Measurements from ENCODE around the gene TMEM240. TPM values are rescaled to one million over a fixed set of nuclear protein-coding genes. Genes with fewer than 3 reads are reported as not detected.

Gene TMEM240
- total and polyA plus RNA-seq, 4 donors = 0.14 to 0.33 (median 0.33) TPM; not detected in 1

DNA sequence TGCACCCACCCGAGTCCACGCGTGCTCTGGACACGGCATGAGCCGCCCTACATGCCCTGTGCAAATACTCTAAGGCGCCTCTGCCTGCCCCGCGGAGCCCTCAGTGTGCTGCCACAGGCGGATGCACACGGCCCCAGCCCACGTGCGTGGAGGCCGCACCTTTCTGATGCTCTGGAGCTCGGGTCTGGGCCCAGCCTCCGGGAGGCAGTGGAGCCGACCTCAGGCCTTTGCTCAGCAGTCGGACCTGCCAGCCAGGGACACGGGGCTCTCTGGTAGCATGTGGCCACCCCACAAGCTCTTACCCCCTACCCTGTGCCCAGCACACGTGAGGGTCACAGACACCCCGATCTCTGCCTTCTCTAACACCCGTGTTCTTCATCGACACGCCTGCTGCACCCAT, 2.1 kb downstream of the TMEM240 start (continued):
- TF ChIP-seq, protein P1, sequence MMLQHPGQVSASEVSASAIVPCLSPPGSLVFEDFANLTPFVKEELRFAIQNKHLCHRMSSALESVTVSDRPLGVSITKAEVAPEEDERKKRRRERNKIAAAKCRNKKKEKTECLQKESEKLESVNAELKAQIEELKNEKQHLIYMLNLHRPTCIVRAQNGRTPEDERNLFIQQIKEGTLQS (IDR thresholded peaks at IDR 0.05) = no peak

DNA sequence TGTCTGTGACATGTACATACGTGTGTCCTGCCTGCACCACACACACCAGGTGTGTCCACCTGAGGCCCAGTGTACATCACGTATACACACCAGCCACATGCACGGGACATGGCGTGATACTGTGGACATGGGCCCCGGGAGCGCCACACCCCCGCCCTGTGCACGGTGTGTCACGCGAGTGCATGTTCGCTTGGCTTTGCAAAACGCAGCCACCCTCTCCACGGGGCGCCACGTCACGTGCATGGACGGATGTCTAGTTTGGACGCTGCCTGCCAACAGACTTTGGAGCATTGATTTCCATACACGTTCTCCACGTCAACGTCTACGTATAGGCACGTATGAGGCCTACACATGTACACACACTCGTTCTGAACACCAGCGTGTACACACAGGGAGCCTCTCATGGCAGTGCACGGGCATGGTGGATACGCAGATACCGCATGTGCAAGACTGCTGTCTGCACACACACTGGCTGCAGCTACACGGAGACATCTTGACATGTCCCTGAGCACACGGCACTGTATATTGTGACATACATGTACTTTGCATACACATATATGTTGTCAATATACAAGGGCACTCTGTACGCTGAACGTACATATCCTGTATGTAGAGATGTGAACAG, 2.7 kb downstream of the TMEM240 start:
- Histone ChIP-seq H3K4me3 (ENCODE audit: low read depth in 1 of 3, low read length in 3 of 3) (no peak overlapping the region), H3K9me3 (ENCODE audit: control insufficient read depth in 4 of 4, low read length in 3 of 4) (no peaks in the 10 kb centered on the region), H3K36me3 (ENCODE audit: control insufficient read depth in 4 of 4, insufficient read depth in 3 of 4, low read depth in 1 of 4, low read length in 3 of 4) (peaks cover 0 to 11% (median 1%) of the 10 kb centered on the region in 4 donors), H3K4me1 (ENCODE audit: control insufficient read depth in 4 of 4, insufficient read depth in 4 of 4, low read length in 3 of 4) (peaks cover 0 to 7% (median 5%) of the 10 kb centered on the region in 4 donors), H3K27me3 (ENCODE audit: control insufficient read depth in 4 of 4, insufficient read depth in 4 of 4, low read length in 3 of 4) (no peaks in the 10 kb centered on the region), H3K9ac (ENCODE audit: low read depth in 1 of 2, low read length in 2 of 2) (no peak overlapping the region), H3K27ac (ENCODE audit: low read depth in 1 of 2, low read length in 2 of 2) (no peak overlapping the region)
- DNase-seq (ENCODE audit: low spot score) = no peak
- 96% methylated on average over 32 of the region's 32 CpGs for WGBS
- TF ChIP-seq HNF4G (IDR thresholded peaks at IDR 0.05) (no peak), RXRA (IDR thresholded peaks at IDR 0.05) (no peak), GABPA (IDR thresholded peaks at IDR 0.05 in 1 of 2, conservative IDR thresholded peaks at IDR 0.05 in 1 of 2) (no peak), TAF1 (conservative IDR thresholded peaks at IDR 0.05) (no peak), FOXA2 (IDR thresholded peaks at IDR 0.05) (no peak), FOXA1 (IDR thresholded peaks at IDR 0.05) (no peak), EGR1 (IDR thresholded peaks at IDR 0.05; ENCODE audit: low read depth in 2 of 2) (no peak), HNF4A (conservative IDR thresholded peaks at IDR 0.05) (no peak), YY1 (IDR thresholded peaks at IDR 0.05) (no peak), RAD21 (IDR thresholded peaks at IDR 0.05) (no peak), NR2F2 (IDR thresholded peaks at IDR 0.05) (no peak)
- TF ChIP-seq, protein P2, sequence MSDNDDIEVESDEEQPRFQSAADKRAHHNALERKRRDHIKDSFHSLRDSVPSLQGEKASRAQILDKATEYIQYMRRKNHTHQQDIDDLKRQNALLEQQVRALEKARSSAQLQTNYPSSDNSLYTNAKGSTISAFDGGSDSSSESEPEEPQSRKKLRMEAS (IDR thresholded peaks at IDR 0.05) = no peak
- TF ChIP-seq, protein P3, sequence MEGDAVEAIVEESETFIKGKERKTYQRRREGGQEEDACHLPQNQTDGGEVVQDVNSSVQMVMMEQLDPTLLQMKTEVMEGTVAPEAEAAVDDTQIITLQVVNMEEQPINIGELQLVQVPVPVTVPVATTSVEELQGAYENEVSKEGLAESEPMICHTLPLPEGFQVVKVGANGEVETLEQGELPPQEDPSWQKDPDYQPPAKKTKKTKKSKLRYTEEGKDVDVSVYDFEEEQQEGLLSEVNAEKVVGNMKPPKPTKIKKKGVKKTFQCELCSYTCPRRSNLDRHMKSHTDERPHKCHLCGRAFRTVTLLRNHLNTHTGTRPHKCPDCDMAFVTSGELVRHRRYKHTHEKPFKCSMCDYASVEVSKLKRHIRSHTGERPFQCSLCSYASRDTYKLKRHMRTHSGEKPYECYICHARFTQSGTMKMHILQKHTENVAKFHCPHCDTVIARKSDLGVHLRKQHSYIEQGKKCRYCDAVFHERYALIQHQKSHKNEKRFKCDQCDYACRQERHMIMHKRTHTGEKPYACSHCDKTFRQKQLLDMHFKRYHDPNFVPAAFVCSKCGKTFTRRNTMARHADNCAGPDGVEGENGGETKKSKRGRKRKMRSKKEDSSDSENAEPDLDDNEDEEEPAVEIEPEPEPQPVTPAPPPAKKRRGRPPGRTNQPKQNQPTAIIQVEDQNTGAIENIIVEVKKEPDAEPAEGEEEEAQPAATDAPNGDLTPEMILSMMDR (IDR thresholded peaks at IDR 0.05; ENCODE audit: low read depth, low read length, missing input control) = no peak

DNA sequence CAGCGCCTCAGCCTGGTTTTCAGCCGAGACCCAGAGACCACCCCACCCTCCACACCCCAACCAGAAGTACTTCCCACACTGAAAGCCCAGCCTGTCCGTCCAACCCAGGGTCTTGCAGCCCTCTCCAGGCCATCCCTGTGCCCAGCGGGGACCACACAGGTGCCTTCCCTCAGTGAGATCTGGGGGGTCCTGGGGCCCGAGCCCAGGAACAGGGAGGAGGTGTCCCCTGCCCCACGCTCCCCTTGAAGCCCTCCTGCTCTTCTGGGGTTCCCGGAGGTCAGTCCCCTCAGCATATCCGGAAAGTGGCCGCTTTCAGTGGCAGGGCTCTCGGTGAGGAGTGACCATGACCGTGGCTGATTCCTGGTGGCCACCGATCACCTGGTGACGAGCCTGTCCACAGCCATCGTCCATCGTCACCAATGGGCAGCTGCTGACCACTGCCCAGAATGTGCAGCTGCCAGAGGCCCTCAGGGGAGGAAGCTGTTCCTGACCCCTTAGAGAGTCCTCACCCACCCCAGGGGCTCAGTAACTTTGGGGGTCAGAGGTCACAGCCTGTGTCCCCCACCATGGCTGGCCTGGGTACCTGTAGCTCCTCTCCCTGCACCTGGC, 3.4 kb downstream of the TMEM240 start:
- Histone ChIP-seq H3K4me3 (ENCODE audit: low read depth in 1 of 3, low read length in 3 of 3) (no peak overlapping the region), H3K9me3 (ENCODE audit: control insufficient read depth in 4 of 4, low read length in 3 of 4) (no peaks in the 10 kb centered on the region), H3K27ac (ENCODE audit: low read depth in 1 of 2, low read length in 2 of 2) (no peak overlapping the region), H3K27me3 (ENCODE audit: control insufficient read depth in 4 of 4, insufficient read depth in 4 of 4, low read length in 3 of 4) (no peaks in the 10 kb centered on the region), H3K9ac (ENCODE audit: low read depth in 1 of 2, low read length in 2 of 2) (no peak overlapping the region), H3K4me1 (ENCODE audit: control insufficient read depth in 4 of 4, insufficient read depth in 4 of 4, low read length in 3 of 4) (peaks cover 0 to 7% (median 5%) of the 10 kb centered on the region in 4 donors), H3K36me3 (ENCODE audit: control insufficient read depth in 4 of 4, insufficient read depth in 3 of 4, low read depth in 1 of 4, low read length in 3 of 4) (peaks cover 0 to 8% (median 1%) of the 10 kb centered on the region in 4 donors)
- no peak for DNase-seq (ENCODE audit: low spot score)
- 94% methylated on average over 15 of the region's 15 CpGs for WGBS
- TF ChIP-seq YY1 (IDR thresholded peaks at IDR 0.05) = no peak
- no peak for TF ChIP-seq FOXA1 (IDR thresholded peaks at IDR 0.05)
- TF ChIP-seq, protein P3 (IDR thresholded peaks at IDR 0.05; ENCODE audit: low read depth, low read length, missing input control) = no peak
- TF ChIP-seq EGR1 (IDR thresholded peaks at IDR 0.05; ENCODE audit: low read depth in 2 of 2) = no peak
- no peak for TF ChIP-seq NR2F2 (IDR thresholded peaks at IDR 0.05)
- TF ChIP-seq FOXA2 (IDR thresholded peaks at IDR 0.05) = no peak
- no peak for TF ChIP-seq REST (IDR thresholded peaks at IDR 0.05)
- TF ChIP-seq, protein P1 (IDR thresholded peaks at IDR 0.05) = no peak
- no peak for TF ChIP-seq RAD21 (IDR thresholded peaks at IDR 0.05)
- TF ChIP-seq, protein P4, sequence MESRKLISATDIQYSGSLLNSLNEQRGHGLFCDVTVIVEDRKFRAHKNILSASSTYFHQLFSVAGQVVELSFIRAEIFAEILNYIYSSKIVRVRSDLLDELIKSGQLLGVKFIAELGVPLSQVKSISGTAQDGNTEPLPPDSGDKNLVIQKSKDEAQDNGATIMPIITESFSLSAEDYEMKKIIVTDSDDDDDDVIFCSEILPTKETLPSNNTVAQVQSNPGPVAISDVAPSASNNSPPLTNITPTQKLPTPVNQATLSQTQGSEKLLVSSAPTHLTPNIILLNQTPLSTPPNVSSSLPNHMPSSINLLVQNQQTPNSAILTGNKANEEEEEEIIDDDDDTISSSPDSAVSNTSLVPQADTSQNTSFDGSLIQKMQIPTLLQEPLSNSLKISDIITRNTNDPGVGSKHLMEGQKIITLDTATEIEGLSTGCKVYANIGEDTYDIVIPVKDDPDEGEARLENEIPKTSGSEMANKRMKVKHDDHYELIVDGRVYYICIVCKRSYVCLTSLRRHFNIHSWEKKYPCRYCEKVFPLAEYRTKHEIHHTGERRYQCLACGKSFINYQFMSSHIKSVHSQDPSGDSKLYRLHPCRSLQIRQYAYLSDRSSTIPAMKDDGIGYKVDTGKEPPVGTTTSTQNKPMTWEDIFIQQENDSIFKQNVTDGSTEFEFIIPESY (IDR thresholded peaks at IDR 0.05) = no peak
- TF ChIP-seq HNF4G (IDR thresholded peaks at IDR 0.05) = no peak
- no peak for TF ChIP-seq TAF1 (conservative IDR thresholded peaks at IDR 0.05)
- TF ChIP-seq JUND (IDR thresholded peaks at IDR 0.05) = no peak
- no peak for TF ChIP-seq SP1 (IDR thresholded peaks at IDR 0.05)

All from liver (tissue), 9 donors.